GM23338 (cell line): Measurements from ENCODE around the gene TRMT44. TPM values are rescaled to one million over a fixed set of nuclear protein-coding genes. Genes with fewer than 3 reads are reported as not detected.

Source experiments
- ATAC-seq: fragments of 200-7000 bp; cut with Tn5 transposase; 3 replicates; pipeline ENCODE4 v1.9.1; 2020
- DNase-seq: peaks from one replicate; pipeline ENCODE4 v3.0.0-alpha.2; 2015; ENCODE audit warnings: low spot score
- H2AFZ ChIP-seq: fragments of 200-600 bp; sonication (generic); 2 replicates; pipeline ENCODE4 v1.8.0; 2016; ENCODE audit warnings: antibody characterized with exemption, mild to moderate bottlenecking, moderate library complexity
- H3F3A ChIP-seq: fragments of 200-600 bp; sonication (generic); replicated peaks from 2 replicates; pipeline ENCODE4 v1.8.0; 2017; ENCODE audit warnings: antibody characterized with exemption, mixed run types, low read depth
- H3K27ac ChIP-seq: fragments of 200-600 bp; sonication (generic); 2 replicates; pipeline ENCODE4 v1.6.1; 2016; ENCODE audit warnings: low read depth
- H3K27me3 ChIP-seq: fragments of 200-600 bp; sonication (generic); 2 replicates; pipeline ENCODE4 v1.8.0; 2016; ENCODE audit warnings: mild to moderate bottlenecking, mixed run types, moderate library complexity; ENCODE audit not compliant: insufficient read depth
- H3K36me3 ChIP-seq: fragments of 200-600 bp; sonication (generic); 2 replicates; pipeline ENCODE4 v1.8.0; 2016; ENCODE audit warnings: mild to moderate bottlenecking; ENCODE audit not compliant: insufficient read depth
- H3K4me1 ChIP-seq: fragments of 200-600 bp; sonication (generic); 2 replicates; pipeline ENCODE4 v1.8.0; 2016; ENCODE audit warnings: mild to moderate bottlenecking, moderate library complexity; ENCODE audit not compliant: insufficient read depth
- H3K4me2 ChIP-seq: fragments of 200-600 bp; sonication (generic); 2 replicates; pipeline ENCODE4 v1.7.1; 2017; ENCODE audit warnings: mixed run types
- H3K4me3 ChIP-seq: fragments of 200-600 bp; sonication (generic); 2 replicates; pipeline ENCODE4 v1.6.1; 2016; ENCODE audit warnings: mixed run types
- H3K79me2 ChIP-seq: fragments of 200-600 bp; sonication (generic); replicated peaks from 2 replicates; pipeline ENCODE4 v1.8.0; 2017; ENCODE audit warnings: mild to moderate bottlenecking; ENCODE audit not compliant: insufficient read depth
- H3K9me2 ChIP-seq: fragments of 200-600 bp; sonication (generic); 2 replicates; pipeline ENCODE4 v1.8.0; 2017; ENCODE audit not compliant: insufficient read depth
- H4K20me1 ChIP-seq: fragments of 200-600 bp; sonication (generic); replicated peaks from 2 replicates; pipeline ENCODE4 v1.8.0; 2017; ENCODE audit warnings: mild to moderate bottlenecking; ENCODE audit not compliant: insufficient read depth
- H3K27ac Mint-ChIP-seq: 2 replicates; pipeline ENCODE4 v1.8.0; 2020; ENCODE audit warnings: inconsistent platforms, mild to moderate bottlenecking, moderate library complexity, mixed read lengths
- H3K27me3 Mint-ChIP-seq: 3 replicates; pipeline ENCODE4 v1.8.0; 2022; ENCODE audit warnings: low read depth, mild to moderate bottlenecking, moderate library complexity, mixed read lengths, inconsistent platforms; ENCODE audit not compliant: insufficient read depth, poor library complexity
- H3K36me3 Mint-ChIP-seq: 3 replicates; pipeline ENCODE4 v1.8.0; 2021; ENCODE audit warnings: low read depth, mild to moderate bottlenecking, inconsistent platforms, moderate library complexity, mixed read lengths
- H3K4me1 Mint-ChIP-seq: 3 replicates; pipeline ENCODE4 v1.8.0; 2020; ENCODE audit warnings: mild to moderate bottlenecking, inconsistent platforms, mixed read lengths
- H3K4me3 Mint-ChIP-seq: 3 replicates; pipeline ENCODE4 v1.8.0; 2021; ENCODE audit warnings: moderate library complexity, mild to moderate bottlenecking, inconsistent platforms, mixed read lengths
- H3K9me3 Mint-ChIP-seq: 3 replicates; pipeline ENCODE4 v1.8.0; 2020; ENCODE audit warnings: moderate library complexity, mild to moderate bottlenecking, inconsistent platforms, mixed read lengths
- CREB1 ChIP-seq: fragments of 250-450 bp; sonication (Bioruptor Pico); IDR thresholded peaks from 2 replicates; pipeline ENCODE4 v1.5.0; 2020; ENCODE audit warnings: low read depth, mild to moderate bottlenecking, moderate library complexity
- EZH2 ChIP-seq: fragments of 200-600 bp; sonication (generic); IDR thresholded peaks from one replicate; pipeline ENCODE4 v1.8.0; 2017; ENCODE audit warnings: antibody characterized with exemption, mild to moderate bottlenecking, low read depth; ENCODE audit not compliant: unreplicated experiment
- EZH2phosphoT487 ChIP-seq: fragments of 200-600 bp; sonication (generic); IDR thresholded peaks from one replicate; pipeline ENCODE4 v1.8.1; 2018; ENCODE audit warnings: antibody characterized with exemption; ENCODE audit not compliant: unreplicated experiment
- JUNB ChIP-seq: IDR thresholded peaks from one replicate; pipeline ENCODE4 v1.6.1; 2016; ENCODE audit warnings: antibody characterized with exemption; ENCODE audit not compliant: unreplicated experiment
- NANOG ChIP-seq: IDR thresholded peaks from 2 replicates; pipeline ENCODE4 v1.6.1; 2016; ENCODE audit warnings: antibody characterized with exemption, borderline replicate concordance
- POLR2AphosphoS5 ChIP-seq: IDR thresholded peaks from 2 replicates; pipeline ENCODE4 v1.6.1; 2016; ENCODE audit warnings: antibody characterized with exemption, low read depth
- ZNF114 ChIP-seq: fragments of 250-450 bp; sonication (Bioruptor Pico); IDR thresholded peaks from 2 replicates; pipeline ENCODE4 v1.5.0; 2020; ENCODE audit warnings: mild to moderate bottlenecking, moderate library complexity
- ZNF331 ChIP-seq: fragments of 250-450 bp; sonication (Bioruptor Pico); IDR thresholded peaks from 2 replicates; pipeline ENCODE4 v1.5.0; 2020; ENCODE audit warnings: low read depth, mild to moderate bottlenecking, moderate library complexity
- polyA plus RNA-seq: library from polyadenylated mRNA; unstranded; fragments of >200 nt; fragmentation: Nextera tagmentation; extraction: Ambion mirVana; gene quantifications from 2 replicates; pipeline ENCODE4 v1.2.1, GENCODE V29; 2016
- total RNA-seq: library from RNA; depleted of rRNA; stranded (reverse); fragments of >200 nt; shearing (Covaris generic); gene quantifications from 2 replicates; pipeline ENCODE4 v1.2.3, GENCODE V29; 2014
- TF ChIP-seq, protein P1 (sequence below): IDR thresholded peaks from one replicate; pipeline ENCODE4 v1.6.1; 2018; ENCODE audit warnings: antibody characterized with exemption; ENCODE audit not compliant: unreplicated experiment
- TF ChIP-seq, protein P2 (sequence below): fragments of 250-450 bp; sonication (Bioruptor Pico); IDR thresholded peaks from 2 replicates; pipeline ENCODE4 v1.5.0; 2020; ENCODE audit warnings: mild to moderate bottlenecking, moderate library complexity
- TF ChIP-seq, protein P3 (sequence below), 2 experiments: fragments of 200-600 bp in 1 of 2; sonication (generic) in 1 of 2; conservative IDR thresholded peaks; 2 replicates each; pipeline versions ENCODE4 v1.5.1 to v1.6.1; 2016 to 2017; ENCODE audit warnings: antibody characterized with exemption in 2 of 2, low read depth in 2 of 2, mild to moderate bottlenecking in 2 of 2, moderate library complexity in 1 of 2

Gene TRMT44
- total and polyA plus RNA-seq, 2 experiments from 2014 or later, result 10.3 to 49.8 TPM

DNA sequence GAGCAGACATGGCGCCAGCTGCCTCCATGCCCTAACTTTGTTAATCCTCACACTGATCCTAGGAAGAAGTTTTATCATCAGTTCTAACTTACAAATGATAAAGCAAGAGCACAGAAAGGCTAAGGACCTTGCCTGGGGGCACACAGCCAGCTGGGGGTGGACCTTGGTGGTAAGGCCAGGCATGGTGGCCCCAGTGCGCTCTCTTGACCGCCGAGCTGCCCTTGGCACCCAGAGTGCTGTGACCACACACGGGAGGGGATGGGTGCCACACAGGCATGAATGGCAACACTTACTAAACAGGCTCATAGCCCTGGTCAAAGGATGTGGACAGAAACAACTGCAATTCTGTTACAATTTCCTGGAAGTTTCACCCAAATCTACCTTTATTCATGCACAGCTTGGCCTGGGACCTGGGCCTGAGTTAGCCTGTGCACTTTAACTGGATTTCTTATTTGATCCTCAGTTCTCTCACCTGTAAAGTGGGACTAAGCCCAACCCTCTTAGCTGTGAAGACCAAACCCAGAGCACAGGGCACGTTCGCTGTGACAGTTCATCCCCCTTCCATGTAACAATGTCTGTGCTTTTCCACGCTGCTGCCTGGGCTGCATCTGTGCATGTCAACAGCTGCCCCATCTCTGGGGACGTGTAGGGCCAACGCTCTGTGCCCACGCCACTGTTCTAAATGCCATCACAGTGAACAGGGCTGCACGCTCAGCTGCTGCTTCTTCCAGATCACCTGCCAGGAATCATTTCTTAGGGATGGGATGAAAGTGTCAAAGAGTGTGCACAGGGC lies 44.9 kb upstream of the TRMT44 start:
- H3K36me3 ChIP-seq, result no peaks in the 10 kb centered on the region
- no peaks in the 10 kb centered on the region for H3K79me2 ChIP-seq
- Mint-ChIP-seq H3K36me3 (peaks cover 7% of the 10 kb centered on the region; the same call in 2 of the 3 replicates), H3K4me3 (no peak overlapping the region), H3K9me3 (no peaks in the 10 kb centered on the region), H3K27me3 (peaks cover 11% of the 10 kb centered on the region), H3K4me1 (peaks cover 29% of the 10 kb centered on the region), H3K27ac (no peak overlapping the region)
- DNase-seq (no peak), ATAC-seq (no peak)
- no peak overlapping the region for H3K4me2 ChIP-seq
- no peak overlapping the region for H3K27ac ChIP-seq
- no peaks in the 10 kb centered on the region for H3K9me2 ChIP-seq
- TF ChIP-seq, protein P1, sequence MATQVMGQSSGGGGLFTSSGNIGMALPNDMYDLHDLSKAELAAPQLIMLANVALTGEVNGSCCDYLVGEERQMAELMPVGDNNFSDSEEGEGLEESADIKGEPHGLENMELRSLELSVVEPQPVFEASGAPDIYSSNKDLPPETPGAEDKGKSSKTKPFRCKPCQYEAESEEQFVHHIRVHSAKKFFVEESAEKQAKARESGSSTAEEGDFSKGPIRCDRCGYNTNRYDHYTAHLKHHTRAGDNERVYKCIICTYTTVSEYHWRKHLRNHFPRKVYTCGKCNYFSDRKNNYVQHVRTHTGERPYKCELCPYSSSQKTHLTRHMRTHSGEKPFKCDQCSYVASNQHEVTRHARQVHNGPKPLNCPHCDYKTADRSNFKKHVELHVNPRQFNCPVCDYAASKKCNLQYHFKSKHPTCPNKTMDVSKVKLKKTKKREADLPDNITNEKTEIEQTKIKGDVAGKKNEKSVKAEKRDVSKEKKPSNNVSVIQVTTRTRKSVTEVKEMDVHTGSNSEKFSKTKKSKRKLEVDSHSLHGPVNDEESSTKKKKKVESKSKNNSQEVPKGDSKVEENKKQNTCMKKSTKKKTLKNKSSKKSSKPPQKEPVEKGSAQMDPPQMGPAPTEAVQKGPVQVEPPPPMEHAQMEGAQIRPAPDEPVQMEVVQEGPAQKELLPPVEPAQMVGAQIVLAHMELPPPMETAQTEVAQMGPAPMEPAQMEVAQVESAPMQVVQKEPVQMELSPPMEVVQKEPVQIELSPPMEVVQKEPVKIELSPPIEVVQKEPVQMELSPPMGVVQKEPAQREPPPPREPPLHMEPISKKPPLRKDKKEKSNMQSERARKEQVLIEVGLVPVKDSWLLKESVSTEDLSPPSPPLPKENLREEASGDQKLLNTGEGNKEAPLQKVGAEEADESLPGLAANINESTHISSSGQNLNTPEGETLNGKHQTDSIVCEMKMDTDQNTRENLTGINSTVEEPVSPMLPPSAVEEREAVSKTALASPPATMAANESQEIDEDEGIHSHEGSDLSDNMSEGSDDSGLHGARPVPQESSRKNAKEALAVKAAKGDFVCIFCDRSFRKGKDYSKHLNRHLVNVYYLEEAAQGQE, result no peak
- TF ChIP-seq CREB1 (CRISPR knock-in tag), result no peak
- TF ChIP-seq EZH2, result no peak
- TF ChIP-seq ZNF114 (CRISPR knock-in tag), result no peak
- TF ChIP-seq POLR2AphosphoS5, result no peak
- no peak for TF ChIP-seq NANOG
- TF ChIP-seq, protein P2, sequence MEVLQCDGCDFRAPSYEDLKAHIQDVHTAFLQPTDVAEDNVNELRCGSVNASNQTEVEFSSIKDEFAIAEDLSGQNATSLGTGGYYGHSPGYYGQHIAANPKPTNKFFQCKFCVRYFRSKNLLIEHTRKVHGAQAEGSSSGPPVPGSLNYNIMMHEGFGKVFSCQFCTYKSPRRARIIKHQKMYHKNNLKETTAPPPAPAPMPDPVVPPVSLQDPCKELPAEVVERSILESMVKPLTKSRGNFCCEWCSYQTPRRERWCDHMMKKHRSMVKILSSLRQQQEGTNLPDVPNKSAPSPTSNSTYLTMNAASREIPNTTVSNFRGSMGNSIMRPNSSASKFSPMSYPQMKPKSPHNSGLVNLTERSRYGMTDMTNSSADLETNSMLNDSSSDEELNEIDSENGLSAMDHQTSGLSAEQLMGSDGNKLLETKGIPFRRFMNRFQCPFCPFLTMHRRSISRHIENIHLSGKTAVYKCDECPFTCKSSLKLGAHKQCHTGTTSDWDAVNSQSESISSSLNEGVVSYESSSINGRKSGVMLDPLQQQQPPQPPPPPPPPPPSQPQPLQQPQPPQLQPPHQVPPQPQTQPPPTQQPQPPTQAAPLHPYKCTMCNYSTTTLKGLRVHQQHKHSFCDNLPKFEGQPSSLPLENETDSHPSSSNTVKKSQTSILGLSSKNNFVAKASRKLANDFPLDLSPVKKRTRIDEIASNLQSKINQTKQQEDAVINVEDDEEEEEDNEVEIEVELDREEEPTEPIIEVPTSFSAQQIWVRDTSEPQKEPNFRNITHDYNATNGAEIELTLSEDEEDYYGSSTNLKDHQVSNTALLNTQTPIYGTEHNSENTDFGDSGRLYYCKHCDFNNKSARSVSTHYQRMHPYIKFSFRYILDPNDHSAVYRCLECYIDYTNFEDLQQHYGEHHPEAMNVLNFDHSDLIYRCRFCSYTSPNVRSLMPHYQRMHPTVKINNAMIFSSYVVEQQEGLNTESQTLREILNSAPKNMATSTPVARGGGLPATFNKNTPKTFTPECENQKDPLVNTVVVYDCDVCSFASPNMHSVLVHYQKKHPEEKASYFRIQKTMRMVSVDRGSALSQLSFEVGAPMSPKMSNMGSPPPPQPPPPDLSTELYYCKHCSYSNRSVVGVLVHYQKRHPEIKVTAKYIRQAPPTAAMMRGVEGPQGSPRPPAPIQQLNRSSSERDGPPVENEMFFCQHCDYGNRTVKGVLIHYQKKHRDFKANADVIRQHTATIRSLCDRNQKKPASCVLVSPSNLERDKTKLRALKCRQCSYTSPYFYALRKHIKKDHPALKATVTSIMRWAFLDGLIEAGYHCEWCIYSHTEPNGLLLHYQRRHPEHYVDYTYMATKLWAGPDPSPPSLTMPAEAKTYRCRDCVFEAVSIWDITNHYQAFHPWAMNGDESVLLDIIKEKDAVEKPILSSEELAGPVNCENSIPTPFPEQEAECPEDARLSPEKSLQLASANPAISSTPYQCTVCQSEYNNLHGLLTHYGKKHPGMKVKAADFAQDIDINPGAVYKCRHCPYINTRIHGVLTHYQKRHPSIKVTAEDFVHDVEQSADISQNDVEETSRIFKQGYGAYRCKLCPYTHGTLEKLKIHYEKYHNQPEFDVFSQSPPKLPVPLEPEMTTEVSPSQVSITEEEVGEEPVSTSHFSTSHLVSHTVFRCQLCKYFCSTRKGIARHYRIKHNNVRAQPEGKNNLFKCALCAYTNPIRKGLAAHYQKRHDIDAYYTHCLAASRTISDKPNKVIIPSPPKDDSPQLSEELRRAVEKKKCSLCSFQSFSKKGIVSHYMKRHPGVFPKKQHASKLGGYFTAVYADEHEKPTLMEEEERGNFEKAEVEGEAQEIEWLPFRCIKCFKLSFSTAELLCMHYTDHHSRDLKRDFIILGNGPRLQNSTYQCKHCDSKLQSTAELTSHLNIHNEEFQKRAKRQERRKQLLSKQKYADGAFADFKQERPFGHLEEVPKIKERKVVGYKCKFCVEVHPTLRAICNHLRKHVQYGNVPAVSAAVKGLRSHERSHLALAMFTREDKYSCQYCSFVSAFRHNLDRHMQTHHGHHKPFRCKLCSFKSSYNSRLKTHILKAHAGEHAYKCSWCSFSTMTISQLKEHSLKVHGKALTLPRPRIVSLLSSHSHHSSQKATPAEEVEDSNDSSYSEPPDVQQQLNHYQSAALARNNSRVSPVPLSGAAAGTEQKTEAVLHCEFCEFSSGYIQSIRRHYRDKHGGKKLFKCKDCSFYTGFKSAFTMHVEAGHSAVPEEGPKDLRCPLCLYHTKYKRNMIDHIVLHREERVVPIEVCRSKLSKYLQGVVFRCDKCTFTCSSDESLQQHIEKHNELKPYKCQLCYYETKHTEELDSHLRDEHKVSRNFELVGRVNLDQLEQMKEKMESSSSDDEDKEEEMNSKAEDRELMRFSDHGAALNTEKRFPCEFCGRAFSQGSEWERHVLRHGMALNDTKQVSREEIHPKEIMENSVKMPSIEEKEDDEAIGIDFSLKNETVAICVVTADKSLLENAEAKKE, result no peak
- TF ChIP-seq EZH2phosphoT487, result no peak
- no peak for TF ChIP-seq ZNF331 (CRISPR knock-in tag)
- no peak for TF ChIP-seq JUNB
- TF ChIP-seq, protein P3, sequence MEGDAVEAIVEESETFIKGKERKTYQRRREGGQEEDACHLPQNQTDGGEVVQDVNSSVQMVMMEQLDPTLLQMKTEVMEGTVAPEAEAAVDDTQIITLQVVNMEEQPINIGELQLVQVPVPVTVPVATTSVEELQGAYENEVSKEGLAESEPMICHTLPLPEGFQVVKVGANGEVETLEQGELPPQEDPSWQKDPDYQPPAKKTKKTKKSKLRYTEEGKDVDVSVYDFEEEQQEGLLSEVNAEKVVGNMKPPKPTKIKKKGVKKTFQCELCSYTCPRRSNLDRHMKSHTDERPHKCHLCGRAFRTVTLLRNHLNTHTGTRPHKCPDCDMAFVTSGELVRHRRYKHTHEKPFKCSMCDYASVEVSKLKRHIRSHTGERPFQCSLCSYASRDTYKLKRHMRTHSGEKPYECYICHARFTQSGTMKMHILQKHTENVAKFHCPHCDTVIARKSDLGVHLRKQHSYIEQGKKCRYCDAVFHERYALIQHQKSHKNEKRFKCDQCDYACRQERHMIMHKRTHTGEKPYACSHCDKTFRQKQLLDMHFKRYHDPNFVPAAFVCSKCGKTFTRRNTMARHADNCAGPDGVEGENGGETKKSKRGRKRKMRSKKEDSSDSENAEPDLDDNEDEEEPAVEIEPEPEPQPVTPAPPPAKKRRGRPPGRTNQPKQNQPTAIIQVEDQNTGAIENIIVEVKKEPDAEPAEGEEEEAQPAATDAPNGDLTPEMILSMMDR (conservative IDR thresholded peaks at IDR 0.05; ENCODE audit: low read depth in 2 of 2), result no peak
- no peaks in the 10 kb centered on the region for H3F3A ChIP-seq
- H3K4me3 ChIP-seq, result no peak overlapping the region
- H4K20me1 ChIP-seq, result no peaks in the 10 kb centered on the region; the same call in 1 of the 2 replicates
- peaks cover 9% of the 10 kb centered on the region for H3K4me1 ChIP-seq
- no peaks in the 10 kb centered on the region for H3K27me3 ChIP-seq
- no peak overlapping the region for H2AFZ ChIP-seq
